ENCODE results near the gene CPSF7.

GRCh38 chr11:61448552-61448927 is 18.8 kb upstream of the CPSF7 start:
- TF ChIP-seq CEBPZ (IDR thresholded peaks at IDR 0.05; ENCODE audit: low read depth, low read length) = no peak
- TF ChIP-seq PAX5 (IDR thresholded peaks at IDR 0.05; ENCODE audit: borderline replicate concordance, low read depth, low read length) = no peak
- TF ChIP-seq EP300 (IDR thresholded peaks at IDR 0.05; ENCODE audit: borderline replicate concordance in 1 of 2, control insufficient read depth in 1 of 2, low read depth in 2 of 2, low read length in 2 of 2) = no peak
- no peak for TF ChIP-seq EZH2 (IDR thresholded peaks at IDR 0.05; ENCODE audit: borderline replicate concordance, control insufficient read depth, low read depth, low read length)
- TF ChIP-seq RB1 (IDR thresholded peaks at IDR 0.05; ENCODE audit: borderline replicate concordance) = no peak
- TF ChIP-seq CTCF (IDR thresholded peaks at IDR 0.05 in 2 of 3, conservative IDR thresholded peaks at IDR 0.05 in 1 of 3; ENCODE audit: control insufficient read depth in 2 of 3, extremely low read depth in 1 of 3, insufficient read depth in 1 of 3, low read depth in 3 of 3, low read length in 3 of 3) = no peak
- no peak for TF ChIP-seq RFX5 (IDR thresholded peaks at IDR 0.05; ENCODE audit: low read depth, low read length)
- no peak for TF ChIP-seq MYC (IDR thresholded peaks at IDR 0.05; ENCODE audit: insufficient read depth, insufficient read length, insufficient replicate concordance, low read length, severe bottlenecking)
- no peak for TF ChIP-seq SRF (IDR thresholded peaks at IDR 0.05; ENCODE audit: low read depth in 2 of 2, low read length in 2 of 2)
- TF ChIP-seq NFYB (IDR thresholded peaks at IDR 0.05; ENCODE audit: insufficient read depth, low read depth, low read length) = no peak
- no peak for TF ChIP-seq IKZF1 (conservative IDR thresholded peaks at IDR 0.05)
- TF ChIP-seq NFIC (IDR thresholded peaks at IDR 0.05; ENCODE audit: low read depth, low read length) = no peak
- no peak; the same call in 1 of the 2 replicates for TF ChIP-seq POLR2A (IDR thresholded peaks at IDR 0.05; ENCODE audit: low read depth, low read length)
